Astrocyte (in vitro differentiated cells and primary cell): ENCODE results near the gene ATRN. TPM values are rescaled to one million over a fixed set of nuclear protein-coding genes. Genes with fewer than 3 reads are reported as not detected.

Experiments used
- DNase-seq: peaks from one replicate; pipeline ENCODE4 v3.0.0-alpha.2; 2010; ENCODE audit warnings: low read depth
- FAIRE-seq: peaks from 2 replicates; lab custom pipeline; 2011; peaks lifted over from hg19 to GRCh38; lab: Jason Lieb, UNC
- H2AFZ ChIP-seq: 2 replicates; pipeline ENCODE4 v1.6.0; 2012; ENCODE audit warnings: low read depth, low read length, inconsistent platforms
- H3K27ac ChIP-seq: 2 replicates; pipeline ENCODE4 v1.5.1; 2011; ENCODE audit warnings: low read depth, low read length, inconsistent platforms
- H3K27me3 ChIP-seq: 2 replicates; pipeline ENCODE4 v1.6.0; 2011; ENCODE audit warnings: low read length, inconsistent platforms; ENCODE audit not compliant: insufficient read depth
- H3K36me3 ChIP-seq: 2 replicates; pipeline ENCODE4 v1.5.1; 2011; ENCODE audit warnings: low read length, inconsistent platforms; ENCODE audit not compliant: insufficient read depth
- H3K4me1 ChIP-seq: 2 replicates; pipeline ENCODE4 v1.5.1; 2011; ENCODE audit warnings: low read length, inconsistent platforms; ENCODE audit not compliant: insufficient read depth
- H3K4me2 ChIP-seq: 2 replicates; pipeline ENCODE4 v1.6.0; 2012; ENCODE audit warnings: low read length, inconsistent platforms
- H3K4me3 ChIP-seq: 2 replicates; pipeline ENCODE4 v1.5.1; 2011; ENCODE audit warnings: low read depth, mild to moderate bottlenecking, low read length, inconsistent platforms; ENCODE audit not compliant: insufficient read depth
- H3K79me2 ChIP-seq: 2 replicates; pipeline ENCODE4 v1.6.0; 2012; ENCODE audit warnings: mild to moderate bottlenecking, low read length, inconsistent platforms; ENCODE audit not compliant: insufficient read depth
- H3K9ac ChIP-seq: 2 replicates; pipeline ENCODE4 v1.6.0; 2012; ENCODE audit warnings: mild to moderate bottlenecking, low read length, inconsistent platforms
- H3K9me3 ChIP-seq: 2 replicates; pipeline ENCODE4 v1.5.1; 2012; ENCODE audit warnings: low read depth, mild to moderate bottlenecking, low read length, inconsistent platforms; ENCODE audit not compliant: insufficient read depth
- H4K20me1 ChIP-seq: 2 replicates; pipeline ENCODE4 v1.6.0; 2012; ENCODE audit warnings: low read length, inconsistent platforms; ENCODE audit not compliant: insufficient read depth
- H3K27ac Mint-ChIP-seq: one replicate; pipeline ENCODE4 v1.8.0; 2021; ENCODE audit warnings: mild to moderate bottlenecking, mixed read lengths; ENCODE audit not compliant: unreplicated experiment
- H3K27me3 Mint-ChIP-seq: one replicate; pipeline ENCODE4 v1.8.0; 2021; ENCODE audit warnings: low read depth, mixed read lengths; ENCODE audit not compliant: unreplicated experiment
- H3K36me3 Mint-ChIP-seq: one replicate; pipeline ENCODE4 v1.8.0; 2021; ENCODE audit warnings: low read depth, mixed read lengths; ENCODE audit not compliant: unreplicated experiment
- H3K4me1 Mint-ChIP-seq: one replicate; pipeline ENCODE4 v1.8.0; 2021; ENCODE audit warnings: low read depth, mixed read lengths; ENCODE audit not compliant: unreplicated experiment
- H3K4me3 Mint-ChIP-seq: one replicate; pipeline ENCODE4 v1.8.0; 2021; ENCODE audit warnings: mild to moderate bottlenecking, moderate library complexity, mixed read lengths; ENCODE audit not compliant: unreplicated experiment
- H3K9me3 Mint-ChIP-seq: one replicate; pipeline ENCODE4 v1.8.0; 2021; ENCODE audit warnings: mild to moderate bottlenecking, mixed read lengths; ENCODE audit not compliant: unreplicated experiment
- EZH2 ChIP-seq: IDR thresholded peaks from 2 replicates; pipeline ENCODE4 v1.6.1; 2012; ENCODE audit warnings: mild to moderate bottlenecking, low read length, inconsistent platforms; ENCODE audit not compliant: insufficient read depth
- total RNA-seq: library from RNA; stranded (reverse); gene quantifications from 2 replicates; pipeline ENCODE4 v1.2.1, GENCODE V29; 2021
- TF ChIP-seq, protein P1 (sequence below): IDR thresholded peaks from 2 replicates; pipeline ENCODE4 v1.5.1; 2011; ENCODE audit warnings: low read depth, mild to moderate bottlenecking, inconsistent platforms, low read length, moderate library complexity; ENCODE audit not compliant: insufficient read depth

ATRN gene
- total RNA-seq, 1 donor from 2014 or later = 33.8 TPM

DNA sequence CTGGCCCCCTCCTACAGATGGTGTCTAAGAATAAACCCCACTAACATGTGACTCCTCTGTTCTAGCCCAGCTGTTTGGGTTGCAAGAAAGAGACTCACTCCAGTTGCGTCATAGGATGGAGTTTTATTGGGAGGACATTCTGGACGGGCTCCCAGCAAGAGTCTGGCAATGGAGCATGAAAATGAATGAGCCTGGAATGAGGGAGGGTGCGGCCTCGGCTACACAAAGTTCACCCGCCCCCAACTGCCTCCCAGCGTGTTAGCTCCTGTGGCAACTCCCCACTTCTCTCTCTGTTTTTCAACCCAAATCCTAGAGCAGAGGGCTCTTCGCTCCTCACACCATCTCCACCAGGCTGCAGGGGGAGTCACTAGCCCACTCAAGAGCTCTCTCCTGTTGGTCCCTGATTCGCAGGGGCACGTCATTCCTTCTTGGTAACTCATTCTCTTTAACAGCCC is 216.1 kb downstream of the ATRN start:
- Mint-ChIP-seq H3K36me3 (no peaks in the 10 kb centered on the region), H3K4me3 (no peak overlapping the region), H3K4me1 (peaks cover 4% of the 10 kb centered on the region), H3K9me3 (peaks cover 2% of the 10 kb centered on the region), H3K27ac (peak overlapping the region; percentile 12), H3K27me3 (peaks cover 41% of the 10 kb centered on the region)
- Histone ChIP-seq H3K27me3 (no peaks in the 10 kb centered on the region), H3K9ac (no peak overlapping the region), H4K20me1 (no peaks in the 10 kb centered on the region), H3K27ac (no peak overlapping the region), H3K9me3 (no peaks in the 10 kb centered on the region), H3K79me2 (no peaks in the 10 kb centered on the region), H3K36me3 (no peaks in the 10 kb centered on the region), H2AFZ (peak overlapping the region; percentile 73), H3K4me1 (peaks cover 15% of the 10 kb centered on the region), H3K4me2 (peak overlapping the region; percentile 69), H3K4me3 (no peak overlapping the region)
- no peak for FAIRE-seq
- no peak for TF ChIP-seq EZH2
- TF ChIP-seq, protein P1, sequence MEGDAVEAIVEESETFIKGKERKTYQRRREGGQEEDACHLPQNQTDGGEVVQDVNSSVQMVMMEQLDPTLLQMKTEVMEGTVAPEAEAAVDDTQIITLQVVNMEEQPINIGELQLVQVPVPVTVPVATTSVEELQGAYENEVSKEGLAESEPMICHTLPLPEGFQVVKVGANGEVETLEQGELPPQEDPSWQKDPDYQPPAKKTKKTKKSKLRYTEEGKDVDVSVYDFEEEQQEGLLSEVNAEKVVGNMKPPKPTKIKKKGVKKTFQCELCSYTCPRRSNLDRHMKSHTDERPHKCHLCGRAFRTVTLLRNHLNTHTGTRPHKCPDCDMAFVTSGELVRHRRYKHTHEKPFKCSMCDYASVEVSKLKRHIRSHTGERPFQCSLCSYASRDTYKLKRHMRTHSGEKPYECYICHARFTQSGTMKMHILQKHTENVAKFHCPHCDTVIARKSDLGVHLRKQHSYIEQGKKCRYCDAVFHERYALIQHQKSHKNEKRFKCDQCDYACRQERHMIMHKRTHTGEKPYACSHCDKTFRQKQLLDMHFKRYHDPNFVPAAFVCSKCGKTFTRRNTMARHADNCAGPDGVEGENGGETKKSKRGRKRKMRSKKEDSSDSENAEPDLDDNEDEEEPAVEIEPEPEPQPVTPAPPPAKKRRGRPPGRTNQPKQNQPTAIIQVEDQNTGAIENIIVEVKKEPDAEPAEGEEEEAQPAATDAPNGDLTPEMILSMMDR = peak; percentile 20
- DNase-seq = peak; percentile 89

DNA sequence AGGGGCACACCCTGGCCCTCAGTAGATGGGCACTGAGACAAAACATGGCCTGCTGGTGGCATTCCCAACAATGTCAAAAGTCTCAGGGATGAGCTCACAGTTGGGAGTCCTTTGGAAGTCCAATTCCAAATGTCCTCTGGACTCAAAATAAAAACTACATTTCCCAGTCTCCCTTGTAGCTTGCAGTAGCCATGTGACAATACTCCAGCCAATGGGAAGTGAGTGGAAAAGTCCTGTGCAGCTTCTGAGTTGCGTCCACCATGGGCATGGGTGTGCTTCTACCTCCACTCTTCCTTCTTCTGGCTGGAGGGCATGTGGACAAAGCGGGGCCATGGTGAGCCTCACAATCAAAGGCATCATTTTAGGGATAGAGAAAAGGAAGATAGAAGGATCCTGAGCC is 216.8 kb downstream of the ATRN start:
- Histone ChIP-seq H3K4me3 (no peak overlapping the region), H3K4me1 (peaks cover 12% of the 10 kb centered on the region), H3K79me2 (no peaks in the 10 kb centered on the region), H3K27me3 (no peaks in the 10 kb centered on the region), H3K9ac (no peak overlapping the region), H3K9me3 (no peaks in the 10 kb centered on the region), H4K20me1 (no peaks in the 10 kb centered on the region), H3K4me2 (peak overlapping the region; percentile 69), H3K36me3 (no peaks in the 10 kb centered on the region), H3K27ac (no peak overlapping the region), H2AFZ (no peak overlapping the region)
- peaks cover 39% of the 10 kb centered on the region for H3K27me3 Mint-ChIP-seq
- peaks cover 2% of the 10 kb centered on the region for H3K9me3 Mint-ChIP-seq
- H3K36me3 Mint-ChIP-seq = no peaks in the 10 kb centered on the region
- FAIRE-seq (no peak), DNase-seq (peak; percentile 47)
- peaks cover 4% of the 10 kb centered on the region for H3K4me1 Mint-ChIP-seq
- H3K4me3 Mint-ChIP-seq = no peak overlapping the region
- TF ChIP-seq, protein P1 = no peak
- TF ChIP-seq EZH2 = no peak
- no peak overlapping the region for H3K27ac Mint-ChIP-seq

DNA sequence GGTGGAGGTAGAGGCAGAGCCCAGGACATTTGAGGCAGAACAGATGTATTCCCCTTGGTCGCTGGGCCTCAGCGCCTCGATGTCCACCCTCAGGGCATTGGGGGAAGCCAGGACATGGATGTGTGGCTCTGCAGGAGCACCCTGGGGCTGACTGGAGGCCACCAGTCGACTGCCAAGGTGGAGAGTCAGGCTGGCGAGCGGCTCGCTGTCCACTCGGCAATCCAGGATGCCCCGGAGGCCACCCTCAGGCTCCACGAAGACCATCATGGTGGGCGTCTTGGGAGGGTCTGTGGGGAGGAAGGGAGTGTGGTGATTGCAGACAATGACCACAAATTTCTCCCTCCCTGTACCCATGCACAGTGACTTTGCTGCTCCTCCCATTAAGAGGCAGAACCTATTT is 219.2 kb downstream of the ATRN start:
- H4K20me1 ChIP-seq = no peaks in the 10 kb centered on the region
- Mint-ChIP-seq H3K36me3 (no peaks in the 10 kb centered on the region), H3K27ac (no peak overlapping the region), H3K9me3 (peaks cover 2% of the 10 kb centered on the region), H3K4me1 (peaks cover 4% of the 10 kb centered on the region), H3K27me3 (peaks cover 32% of the 10 kb centered on the region), H3K4me3 (no peak overlapping the region)
- DNase-seq (no peak), FAIRE-seq (no peak)
- H2AFZ ChIP-seq = no peak overlapping the region
- H3K79me2 ChIP-seq = no peaks in the 10 kb centered on the region
- TF ChIP-seq, protein P1 = no peak
- TF ChIP-seq EZH2 = no peak
- no peaks in the 10 kb centered on the region for H3K27me3 ChIP-seq
- no peaks in the 10 kb centered on the region for H3K9me3 ChIP-seq
- peaks cover 12% of the 10 kb centered on the region for H3K4me1 ChIP-seq
- H3K27ac ChIP-seq = no peak overlapping the region
- no peak overlapping the region for H3K4me2 ChIP-seq
- no peaks in the 10 kb centered on the region for H3K36me3 ChIP-seq
- no peak overlapping the region for H3K9ac ChIP-seq
- H3K4me3 ChIP-seq = no peak overlapping the region
